HUES6 (cell line): ENCODE data around the gene ARSB.

ENCODE experiments used
- H3K27ac ChIP-seq: 2 replicates; pipeline ENCODE4 v1.7.0; 2013; ENCODE audit warnings: low read depth, mild to moderate bottlenecking, low read length, inconsistent platforms
- H3K27me3 ChIP-seq: 2 replicates; pipeline ENCODE4 v1.6.1; 2013; ENCODE audit warnings: low read length; ENCODE audit not compliant: control insufficient read depth, insufficient read depth
- H3K36me3 ChIP-seq: 2 replicates; pipeline ENCODE4 v1.6.1; 2013; ENCODE audit warnings: low read length; ENCODE audit not compliant: control insufficient read depth, insufficient read depth
- H3K4me1 ChIP-seq: 2 replicates; pipeline ENCODE4 v1.6.1; 2013; ENCODE audit warnings: low read length; ENCODE audit not compliant: control insufficient read depth, insufficient read depth
- H3K4me3 ChIP-seq: 2 replicates; pipeline ENCODE4 v1.5.1; 2013; ENCODE audit warnings: low read depth, low read length
- H3K9ac ChIP-seq: one replicate; pipeline ENCODE4 v1.6.1; 2013; ENCODE audit warnings: mild to moderate bottlenecking, low read length
- H3K9me3 ChIP-seq: 2 replicates; pipeline ENCODE4 v1.6.1; 2013; ENCODE audit warnings: low read depth, low read length; ENCODE audit not compliant: control insufficient read depth, insufficient read depth

ARSB gene

GRCh38 chr5:78730300-78731094 lies 254.6 kb downstream of the ARSB start:
- Histone ChIP-seq H3K4me3 (no peak overlapping the region), H3K27me3 (no peaks in the 10 kb centered on the region), H3K9me3 (peaks cover 3% of the 10 kb centered on the region; the same call in 1 of the 2 replicates), H3K36me3 (no peaks in the 10 kb centered on the region), H3K4me1 (peaks cover 13% of the 10 kb centered on the region), H3K9ac (no peak overlapping the region), H3K27ac (no peak overlapping the region)

GRCh38 chr5:78727786-78728761 lies 257.0 kb downstream of the ARSB start:
- Histone ChIP-seq H3K4me1 (peaks cover 13% of the 10 kb centered on the region), H3K9ac (no peak overlapping the region), H3K9me3 (no peaks in the 10 kb centered on the region), H3K27ac (no peak overlapping the region), H3K27me3 (no peaks in the 10 kb centered on the region), H3K36me3 (no peaks in the 10 kb centered on the region), H3K4me3 (no peak overlapping the region)
